Endothelial cell of hepatic sinusoid (primary cell): ENCODE results near the gene AWAT2.
"Not testable (repeated sequence)": the region's sequence is repeated elsewhere in the genome, so short reads cannot be mapped to it uniquely, and the experiment has no call there.

ENCODE experiments used
- in situ Hi-C: cut with HindIII; loops from 2 replicates; pipeline ENCODE4 v1.10.0; 2017; ENCODE audit warnings: low sequenced_read_pairs

Gene AWAT2

DNA sequence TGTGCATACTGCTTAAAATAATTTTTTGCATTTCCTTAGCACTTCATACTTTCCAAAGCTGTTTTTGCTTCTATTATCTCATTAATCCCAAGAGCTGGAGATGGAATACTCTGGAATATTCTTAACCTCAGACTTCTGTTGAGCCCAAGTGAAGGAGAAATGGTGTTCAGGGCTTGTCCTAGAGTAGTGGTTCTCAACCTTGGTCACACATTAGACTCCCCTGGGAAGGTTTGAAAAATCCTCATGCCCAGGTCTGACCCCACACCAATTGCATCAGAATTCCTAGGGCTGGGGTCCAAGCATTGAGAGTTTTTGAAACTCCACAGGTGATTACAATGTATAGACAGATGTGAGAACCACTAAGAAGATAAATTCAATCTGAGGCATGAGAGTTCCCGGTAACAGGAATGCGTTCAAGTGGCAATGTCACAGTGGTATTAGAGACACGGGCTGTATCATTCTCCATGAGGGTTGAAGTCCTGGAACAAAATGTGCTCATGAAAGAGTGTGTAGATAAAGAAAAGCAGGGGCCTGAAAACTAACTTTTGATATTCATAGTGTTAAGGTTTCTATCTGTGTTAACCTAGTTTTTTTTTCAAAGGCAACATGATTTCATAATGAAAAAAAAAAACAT, 47.9 kb downstream of the AWAT2 start:
- in situ Hi-C loops, result no loop called here

DNA sequence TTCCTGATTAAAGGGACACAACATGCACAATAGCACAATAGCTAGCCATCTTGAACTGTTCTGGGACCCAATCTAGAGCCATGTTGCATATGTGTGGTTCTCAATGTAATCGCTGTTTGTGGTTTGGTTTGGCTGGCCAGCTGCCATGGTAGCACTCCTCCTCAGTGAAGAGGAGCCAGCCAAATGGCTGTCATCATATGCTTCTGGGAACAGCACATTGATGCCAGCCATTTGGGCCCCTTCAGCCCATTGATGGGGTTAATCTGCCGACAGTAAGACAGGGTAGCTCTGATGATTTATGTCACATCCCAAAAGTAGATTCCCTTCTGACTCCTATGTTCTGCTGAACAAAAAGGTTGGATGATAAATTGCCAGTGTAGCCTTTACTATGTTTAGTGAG, 48.5 kb downstream of the AWAT2 start:
- in situ Hi-C loops, result no loop called here

DNA sequence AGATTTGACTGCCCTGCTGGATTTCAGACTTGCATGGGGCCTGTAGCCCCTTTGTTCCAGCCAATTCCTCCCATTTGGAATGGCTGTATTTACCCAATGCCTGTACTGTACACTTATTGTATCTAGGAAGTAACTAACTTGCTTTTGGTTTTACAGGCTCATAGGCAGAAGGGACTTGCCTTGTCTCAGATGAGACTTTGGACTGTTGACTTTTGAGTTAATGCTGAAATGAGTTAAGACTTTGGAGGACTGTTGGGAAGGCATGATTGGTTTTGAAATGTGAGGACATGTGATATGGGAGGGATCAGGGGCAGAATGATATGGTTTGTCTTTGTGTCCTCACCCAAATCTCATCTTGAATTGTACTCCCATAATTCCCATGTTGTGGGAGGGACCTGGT, 51.4 kb downstream of the AWAT2 start:
- in situ Hi-C loops, result not testable (repeated sequence)

GRCh38 chrX:69996113-69996468, 53.6 kb downstream of the AWAT2 start:
- in situ Hi-C loops, result no loop called here

- in situ Hi-C loops, result no loop called here
Measured at GRCh38 chrX:69995362-69996112, 54.2 kb downstream of the AWAT2 start.

DNA sequence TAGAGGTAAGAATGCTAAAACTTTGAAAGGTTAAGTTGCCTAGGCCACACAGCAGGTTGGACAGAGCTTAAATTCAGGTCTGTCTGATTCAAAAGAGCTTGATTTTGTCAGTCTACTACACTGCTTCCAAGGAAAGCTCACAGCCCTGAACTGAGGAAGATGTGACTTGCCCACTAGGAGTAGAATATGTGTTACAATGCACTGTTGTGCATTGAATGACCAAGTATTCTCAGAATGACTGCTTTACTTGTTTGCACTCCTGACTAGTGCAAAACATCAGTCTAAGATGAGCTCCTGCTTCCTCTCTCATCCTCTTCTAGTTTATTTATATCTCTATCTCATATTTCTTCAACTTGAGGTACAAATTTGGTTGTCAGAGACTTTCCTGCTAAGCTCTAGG, 56.2 kb downstream of the AWAT2 start:
- in situ Hi-C loops, result no loop called here

- in situ Hi-C loops, result no loop called here
Measured at GRCh38 chrX:69991685-69992084, 58.1 kb downstream of the AWAT2 start.
